GM19099 (cell line): ENCODE data around the gene OR52W1.

ENCODE experiments used
- POLR2A ChIP-seq: IDR thresholded peaks from 3 replicates; pipeline ENCODE4 v1.6.1; 2011; ENCODE audit warnings: low read depth; ENCODE audit not compliant: insufficient read length; ENCODE audit errors: extremely low read depth

The OR52W1 gene

GRCh38 chr11:6234387-6235107 is 35.5 kb downstream of the OR52W1 start, which contains the start of gene FHIP1B:
Gene FHIP1B, minus strand, starts transcription at chr11:6234636. Its CDS starts 10,120 bp downstream, at chr11:6224516.
- TF ChIP-seq POLR2A = peak; percentile 74

DNA sequence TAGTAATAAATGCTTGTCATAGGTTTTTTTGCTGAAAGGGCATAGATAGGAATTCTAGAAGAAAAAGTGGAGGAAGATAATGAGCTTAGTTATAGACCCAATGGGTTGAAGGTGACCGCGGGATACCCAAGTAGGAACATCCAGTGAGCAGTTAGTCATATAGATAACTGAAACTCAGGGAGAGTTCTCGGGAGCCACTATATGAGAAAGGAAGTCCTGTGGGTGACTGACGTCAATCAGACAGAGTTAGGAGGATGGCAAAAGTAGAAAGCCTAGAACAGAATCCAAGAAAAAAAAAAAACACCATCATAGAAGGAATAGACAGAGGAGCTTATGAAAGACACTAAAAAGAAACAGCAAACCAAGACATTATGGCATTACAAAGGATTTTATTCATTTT is 38.2 kb downstream of the OR52W1 start:
- TF ChIP-seq POLR2A = no peak

GRCh38 chr11:6237761-6238302 is 38.8 kb downstream of the OR52W1 start:
- TF ChIP-seq POLR2A = no peak

DNA sequence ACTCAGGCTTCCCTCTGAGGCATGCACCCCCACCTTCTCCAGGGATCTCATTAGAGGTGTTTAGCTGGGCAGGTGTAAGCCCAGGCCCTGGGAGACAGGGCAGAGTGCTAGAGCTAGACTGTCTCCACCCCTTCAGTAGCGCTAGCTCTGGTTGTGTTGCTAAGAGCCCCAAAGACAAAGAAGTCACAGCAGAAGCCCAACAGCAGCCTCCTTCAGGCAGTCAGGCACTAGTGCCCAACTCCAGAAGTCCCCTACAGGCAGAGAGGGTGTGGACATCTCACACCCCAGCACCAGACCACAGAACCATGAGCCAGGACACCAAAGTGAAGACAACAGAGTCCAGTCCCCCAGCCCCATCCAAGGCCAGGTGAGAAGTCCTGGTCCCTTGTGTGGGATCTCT is 39.9 kb downstream of the OR52W1 start, which contains the start of gene CNGA4:
Gene CNGA4 (plus strand): TSS at position 188 of the 400 bp plus-strand sequence. CDS start 118 bp downstream, at position 306.
- TF ChIP-seq POLR2A = no peak

GRCh38 chr11:6240139-6240538 is 41.1 kb downstream of the OR52W1 start:
- no peak for TF ChIP-seq POLR2A

DNA sequence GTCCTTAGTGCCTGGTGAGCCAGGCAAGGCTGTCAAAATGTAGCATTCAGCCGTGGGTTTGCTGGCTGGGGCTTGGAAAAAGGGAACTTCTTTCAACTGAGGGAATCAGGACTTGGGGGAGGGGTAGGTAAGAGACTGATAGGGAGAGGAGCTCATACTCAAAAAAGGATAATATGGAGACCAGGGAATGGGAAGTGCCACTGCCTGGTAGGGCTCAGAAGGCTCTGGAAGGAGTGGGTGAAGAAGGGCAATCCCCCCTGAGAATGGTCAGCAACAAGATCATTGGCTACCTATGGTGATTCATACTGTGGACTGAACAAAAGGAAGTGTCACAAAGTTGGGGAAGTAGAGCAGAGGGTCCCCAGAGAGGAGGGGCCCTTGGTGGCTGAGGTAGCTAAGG is 41.8 kb downstream of the OR52W1 start:
- no peak for TF ChIP-seq POLR2A

DNA sequence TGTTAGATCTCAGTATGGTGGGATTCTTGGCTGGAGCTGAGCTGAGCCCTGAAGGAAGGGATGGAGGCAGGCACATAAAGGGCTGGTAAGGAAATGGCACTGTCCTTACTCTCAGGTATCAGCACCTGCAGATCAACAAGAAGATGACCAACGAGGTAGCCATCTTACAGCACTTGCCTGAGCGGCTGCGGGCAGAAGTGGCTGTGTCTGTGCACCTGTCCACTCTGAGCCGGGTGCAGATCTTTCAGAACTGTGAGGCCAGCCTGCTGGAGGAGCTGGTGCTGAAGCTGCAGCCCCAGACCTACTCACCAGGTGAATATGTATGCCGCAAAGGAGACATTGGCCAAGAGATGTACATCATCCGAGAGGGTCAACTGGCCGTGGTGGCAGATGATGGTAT is 42.3 kb downstream of the OR52W1 start:
- no peak for TF ChIP-seq POLR2A

DNA sequence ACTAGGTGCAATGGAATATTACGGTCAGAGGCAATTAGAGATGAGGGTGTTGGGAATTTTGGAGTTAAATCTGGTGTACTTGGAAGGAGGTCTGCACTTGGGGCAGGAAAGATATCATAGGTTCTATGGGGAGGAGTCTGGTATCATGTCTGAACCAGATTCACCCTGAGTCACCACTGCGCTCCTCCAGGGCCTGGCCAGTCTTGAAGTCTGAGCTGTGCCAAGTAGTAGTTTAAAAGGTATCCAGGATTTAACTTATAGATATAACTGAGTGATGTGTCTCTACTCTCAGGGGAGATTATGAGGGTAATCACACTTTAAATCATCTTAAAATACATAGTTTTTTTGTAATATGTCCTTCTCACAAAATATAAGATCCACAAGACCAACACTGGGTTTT is 46.5 kb downstream of the OR52W1 start:
- TF ChIP-seq POLR2A = no peak

GRCh38 chr11:6248248-6248647 is 49.2 kb downstream of the OR52W1 start:
- TF ChIP-seq POLR2A = no peak
